HG03432 (cell line): ENCODE measurements around the gene USP48.
"Not testable (repeated sequence)": the region's sequence is repeated elsewhere in the genome, so short reads cannot be mapped to it uniquely, and the experiment has no call there.

ENCODE experiments used
- ATAC-seq: cut with Tn5 transposase; IDR thresholded peaks from one replicate; pipeline ENCODE4 v1.9.1; 2021; ENCODE audit warnings: mild to moderate bottlenecking, moderate library complexity; ENCODE audit not compliant: unreplicated experiment

USP48 gene

GRCh38 chr1:21776925-21777324 is 6.0 kb downstream of the USP48 start:
- ATAC-seq, result not testable (repeated sequence)

DNA sequence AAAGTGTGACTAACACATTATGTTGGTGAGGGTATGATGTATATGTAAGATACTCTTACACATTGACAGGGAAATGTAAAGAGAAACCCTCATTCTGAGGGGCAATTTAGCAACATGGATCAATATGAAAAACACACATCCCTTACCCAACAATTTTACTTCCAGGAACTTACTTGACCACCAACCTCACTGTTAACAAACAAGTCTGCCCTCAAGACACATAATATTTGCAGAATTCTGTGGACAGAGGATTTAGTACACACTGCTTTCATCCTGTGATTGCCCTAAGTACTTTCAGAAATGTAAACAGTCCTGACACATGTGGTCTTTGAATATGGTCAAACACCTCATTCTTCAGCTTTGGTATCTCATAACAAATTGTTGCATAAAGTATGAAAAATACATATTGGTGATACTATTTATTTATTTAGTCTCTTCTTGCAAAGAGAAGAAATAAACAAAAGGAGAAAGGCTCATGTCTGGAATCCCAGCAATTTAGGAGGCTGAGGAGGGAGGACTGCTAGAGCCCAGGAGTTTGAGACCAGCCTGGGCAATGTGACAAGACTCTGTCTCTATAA is 6.9 kb downstream of the USP48 start:
- ATAC-seq, result no peak

- no peak for ATAC-seq
These were observed 7.4 kb downstream of the USP48 start for GRCh38 chr1:21775550-21775914.

GRCh38 chr1:21774835-21775549 is 8.0 kb downstream of the USP48 start:
- no peak for ATAC-seq

GRCh38 chr1:21773585-21773984 is 9.4 kb downstream of the USP48 start:
- no peak for ATAC-seq

GRCh38 chr1:21771672-21772071 is 11.3 kb downstream of the USP48 start:
- not testable (repeated sequence) for ATAC-seq

DNA sequence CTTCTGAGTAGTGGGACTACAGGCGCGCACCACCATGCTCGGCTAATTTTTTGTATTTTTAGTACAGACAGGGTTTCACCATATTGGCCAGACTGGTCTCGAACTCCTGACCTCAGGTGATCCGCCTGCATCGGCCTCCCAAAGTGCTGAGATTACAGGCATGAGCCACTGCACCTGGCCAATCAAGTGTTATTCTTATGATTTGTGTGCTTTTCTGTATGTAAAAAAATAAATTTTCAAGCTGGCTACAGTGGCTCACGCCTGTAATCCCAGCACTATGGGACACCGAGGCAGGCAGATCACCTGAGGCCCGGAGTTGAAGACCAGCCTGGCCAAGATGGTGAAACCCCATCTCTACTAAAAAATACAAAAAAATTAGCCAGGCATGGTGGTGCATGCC is 12.3 kb downstream of the USP48 start:
- not testable (repeated sequence) for ATAC-seq

DNA sequence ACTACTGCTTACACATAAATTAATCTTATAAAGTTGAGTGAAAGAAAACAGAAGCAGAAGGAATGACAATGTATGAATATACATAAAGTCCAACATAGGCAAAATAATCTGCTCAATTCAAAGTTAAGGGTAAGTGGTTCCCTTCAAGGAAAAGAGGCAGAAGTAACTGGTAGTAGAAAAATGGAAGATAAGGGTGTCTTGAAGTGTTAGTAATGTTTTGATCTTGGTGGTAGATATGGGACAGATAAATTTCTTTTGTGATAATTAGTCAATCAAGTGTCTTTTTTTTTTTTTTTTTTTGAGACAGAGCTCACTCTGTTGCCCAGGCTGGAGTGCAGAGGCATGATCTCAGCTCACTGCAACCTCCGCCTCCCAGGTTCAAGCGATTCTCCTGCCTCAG is 12.7 kb downstream of the USP48 start:
- no peak for ATAC-seq

GRCh38 chr1:21767106-21767505 is 15.8 kb downstream of the USP48 start:
- ATAC-seq, result not testable (repeated sequence)

- ATAC-seq, result no peak
These were observed 16.7 kb downstream of the USP48 start for GRCh38 chr1:21766210-21766609.

DNA sequence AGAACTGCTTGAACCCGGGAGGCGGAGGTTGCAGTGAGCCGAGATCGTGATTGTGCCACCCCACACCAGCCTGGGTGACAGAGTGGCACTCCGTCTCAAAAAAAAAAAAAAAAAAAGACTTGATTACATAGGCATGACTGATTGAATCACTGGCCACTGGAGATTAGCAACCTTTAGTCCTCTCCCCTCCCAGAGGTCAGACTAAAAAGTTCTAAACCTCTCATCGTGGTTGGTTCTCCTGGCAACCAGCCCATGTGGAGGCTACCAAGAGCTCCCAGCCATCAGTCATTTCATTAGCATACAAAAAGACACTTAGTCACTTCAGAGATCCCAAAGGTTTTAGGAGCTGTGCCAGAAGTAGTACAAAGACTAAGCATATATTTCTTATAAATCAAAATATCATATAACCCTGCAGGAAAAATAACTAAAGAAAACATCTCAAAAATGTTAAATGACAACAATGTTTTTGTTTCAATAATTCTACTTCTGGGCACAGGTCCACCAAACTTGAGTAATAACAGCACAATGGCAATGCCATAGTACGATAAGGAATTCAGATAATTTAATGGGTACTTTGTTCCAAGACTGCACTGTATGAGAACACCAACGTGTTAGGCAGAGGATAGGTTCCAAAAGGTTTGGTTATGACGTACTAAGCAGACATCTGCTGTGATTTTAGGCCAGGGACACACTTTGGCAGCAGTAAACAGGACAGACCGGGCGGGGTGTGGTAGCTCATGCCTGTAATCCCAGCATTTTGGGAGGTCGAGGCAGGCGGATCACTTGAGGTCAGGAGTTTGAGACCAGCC is 18.1 kb downstream of the USP48 start:
- ATAC-seq, result no peak

DNA sequence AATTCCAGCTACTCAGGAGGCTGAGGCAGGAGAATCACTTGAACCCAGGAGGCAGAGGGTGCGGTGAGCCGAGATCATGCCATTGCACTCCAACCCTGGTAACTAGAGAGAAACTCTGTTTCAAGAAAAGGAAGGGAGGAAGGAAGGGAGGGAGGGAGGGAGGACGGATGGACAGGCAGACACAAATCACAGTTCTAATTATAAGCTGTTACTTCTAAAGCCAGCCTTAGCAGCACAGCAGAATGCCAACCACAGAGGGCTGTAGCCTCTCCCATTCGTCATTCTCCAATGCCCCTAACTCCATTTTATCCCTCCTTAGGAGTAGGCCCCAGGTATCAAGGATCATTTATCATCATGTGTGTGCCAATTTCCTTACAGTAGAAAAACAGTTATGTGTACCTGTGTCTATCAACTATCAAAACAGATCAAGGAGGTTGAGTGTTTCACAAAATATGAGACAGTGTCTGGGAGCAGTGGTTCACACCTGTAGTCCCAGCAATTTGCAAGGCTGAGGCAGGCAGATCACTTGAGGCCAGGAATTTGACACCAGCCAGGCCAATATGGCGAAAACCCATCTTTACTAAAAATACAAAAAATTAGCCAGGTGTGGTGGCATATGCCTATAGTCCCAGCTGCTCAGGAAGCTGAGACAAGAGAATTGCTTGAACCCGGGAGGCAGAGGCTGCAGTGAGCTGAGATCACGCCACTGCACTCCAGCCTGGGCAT is 19.1 kb downstream of the USP48 start:
- no peak for ATAC-seq

GRCh38 chr1:21763236-21763635 is 19.7 kb downstream of the USP48 start:
- no peak for ATAC-seq

DNA sequence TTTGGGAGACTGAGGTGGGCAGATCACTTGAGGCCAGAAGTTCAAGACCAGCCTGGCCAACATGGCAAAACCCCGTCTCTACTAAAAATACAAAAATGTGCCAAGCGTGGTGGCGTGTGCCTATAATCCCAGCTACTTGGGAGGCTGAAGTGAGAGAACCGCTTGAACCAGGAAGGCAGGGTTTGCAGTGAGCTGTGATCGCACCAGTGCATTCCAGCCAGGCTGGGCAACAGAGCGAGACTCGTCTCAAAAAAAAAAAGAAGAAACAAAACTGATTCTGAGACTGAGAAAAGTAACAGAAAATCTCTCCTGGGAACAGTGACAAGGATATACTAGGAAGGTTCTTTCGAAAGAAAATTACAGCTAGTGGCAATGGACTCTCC is 20.9 kb downstream of the USP48 start:
- no peak for ATAC-seq

DNA sequence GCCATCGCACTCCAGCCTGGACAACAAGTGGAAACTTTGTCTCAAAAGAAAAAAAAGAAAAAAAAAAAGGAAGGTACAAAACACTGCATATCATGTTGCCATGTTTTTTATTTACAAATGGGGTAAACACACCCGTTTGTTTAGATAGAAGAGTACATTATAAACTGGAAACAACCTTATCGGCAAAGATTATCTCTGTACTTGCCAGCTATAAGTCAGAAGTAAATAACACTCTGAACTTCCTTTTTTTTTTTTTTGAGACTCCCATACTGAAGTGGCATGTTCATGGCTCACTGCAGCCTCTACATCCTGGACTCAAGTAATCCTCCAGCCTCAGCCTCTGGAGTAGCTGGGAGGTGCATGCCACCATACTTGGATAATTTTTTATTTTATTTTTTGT is 21.9 kb downstream of the USP48 start:
- no peak for ATAC-seq

GRCh38 chr1:21759818-21760217 is 23.1 kb downstream of the USP48 start:
- ATAC-seq, result no peak

DNA sequence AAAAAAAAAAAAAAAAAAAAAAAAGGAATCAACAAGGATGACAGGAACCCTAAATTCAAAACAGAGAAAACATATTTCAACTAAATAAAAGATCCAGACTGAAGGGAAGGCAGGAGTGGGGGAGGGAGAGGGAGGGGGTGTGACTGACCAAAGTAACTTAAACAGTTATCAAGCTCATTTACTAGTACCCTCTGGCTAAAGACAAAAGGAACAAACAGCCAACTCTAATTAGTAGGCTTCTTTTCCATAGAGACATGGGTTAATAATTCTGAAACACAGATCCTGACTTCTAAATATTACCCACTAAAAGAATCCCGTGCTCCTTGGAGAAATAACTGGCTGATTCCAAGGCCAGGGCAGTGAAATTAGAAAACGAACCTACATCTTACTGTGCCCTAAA is 23.8 kb downstream of the USP48 start:
- no peak for ATAC-seq

- no peak for ATAC-seq
These were observed 24.3 kb downstream of the USP48 start for GRCh38 chr1:21758614-21759013.

GRCh38 chr1:21756393-21757089 is 26.4 kb downstream of the USP48 start:
- ATAC-seq, result no peak

GRCh38 chr1:21755067-21755466 is 27.9 kb downstream of the USP48 start:
- no peak for ATAC-seq

DNA sequence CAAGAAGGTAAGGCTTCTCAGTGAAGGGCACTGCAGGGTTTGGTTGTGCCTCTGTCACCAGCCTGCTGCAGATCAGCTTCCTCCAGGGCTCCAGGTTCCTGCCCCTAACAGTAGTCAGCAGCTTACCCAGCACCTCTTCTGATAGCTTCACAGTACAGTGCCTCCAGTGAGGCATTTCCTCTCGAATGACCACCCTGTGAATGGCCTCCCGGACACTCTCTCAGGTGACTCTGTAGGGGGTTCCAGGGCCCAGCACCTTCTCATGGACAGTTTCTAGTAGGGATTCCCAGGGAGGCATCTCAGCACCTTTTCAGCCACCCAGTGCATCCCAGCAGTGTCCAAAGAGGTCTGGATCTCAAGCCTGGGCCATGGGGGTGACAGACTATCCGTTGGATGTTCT is 28.4 kb downstream of the USP48 start:
- ATAC-seq, result no peak
